HG03439 (cell line): ENCODE measurements around the gene NTRK2.

Experiments
- ATAC-seq: cut with Tn5 transposase; IDR thresholded peaks from one replicate; pipeline ENCODE4 v1.9.1; 2021; ENCODE audit warnings: mild to moderate bottlenecking, moderate library complexity; ENCODE audit not compliant: unreplicated experiment

Gene NTRK2

DNA sequence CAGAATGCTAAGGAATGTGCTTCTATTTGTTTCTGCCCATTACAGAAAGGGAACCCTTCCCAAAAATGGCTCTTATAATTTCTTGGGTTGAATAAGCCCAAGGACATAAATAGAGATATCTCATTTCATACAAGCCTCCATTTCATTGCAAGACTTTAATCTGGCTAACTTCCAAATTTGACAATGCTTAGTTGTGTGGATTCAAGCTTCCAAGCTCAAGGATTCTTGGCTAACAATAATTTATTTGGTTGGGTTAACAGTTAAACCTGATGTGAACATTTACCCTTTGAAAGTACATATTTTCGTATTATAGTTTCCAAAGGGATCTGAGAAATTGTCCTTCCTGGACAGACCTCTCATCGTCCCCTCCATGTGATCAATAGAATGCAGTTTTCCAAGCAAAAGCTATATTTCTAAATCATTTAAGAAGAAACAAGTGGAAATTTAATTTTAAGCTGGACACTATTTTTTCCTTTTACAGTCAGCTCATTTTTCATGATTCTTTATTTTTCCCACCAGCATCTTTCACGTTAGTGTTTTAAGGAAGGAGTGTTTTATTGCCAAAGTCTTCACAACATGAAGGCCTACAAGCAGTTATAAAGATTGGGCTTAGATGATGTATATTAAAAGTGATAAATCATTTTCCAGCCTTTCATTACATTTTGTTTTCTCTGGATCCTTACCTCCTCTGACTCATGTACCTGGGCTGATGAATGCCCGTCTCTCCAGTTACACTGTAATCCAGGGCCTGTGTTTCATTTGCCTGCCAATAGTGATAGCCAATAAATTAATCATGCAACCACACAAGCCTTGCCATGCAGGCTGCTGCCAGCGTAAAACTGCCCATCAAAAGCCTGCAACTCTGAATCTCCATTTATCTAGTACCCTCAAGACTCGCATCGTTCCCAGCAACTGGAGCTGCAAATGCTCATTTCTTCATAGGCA lies 176.7 kb downstream of the NTRK2 start:
- ATAC-seq, result no peak

DNA sequence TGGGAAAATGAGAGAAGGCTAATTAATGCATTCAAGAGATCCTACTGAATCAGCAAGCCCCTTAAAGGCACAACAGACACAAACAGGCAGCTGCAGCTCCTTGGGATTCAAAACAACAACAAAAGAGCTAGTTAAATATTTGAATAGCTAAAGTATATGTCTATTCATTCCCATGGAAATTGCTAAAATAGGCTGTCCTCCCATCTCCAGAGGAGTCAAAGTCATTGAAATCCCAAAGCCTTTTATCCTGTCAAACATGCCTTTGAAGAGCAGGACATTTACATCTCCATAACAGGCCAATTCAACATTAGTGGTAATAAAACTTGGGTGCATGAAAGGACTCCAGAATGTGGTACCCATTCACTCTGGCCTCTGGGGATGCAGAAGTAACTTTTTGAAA lies 177.4 kb downstream of the NTRK2 start:
- ATAC-seq, result no peak

DNA sequence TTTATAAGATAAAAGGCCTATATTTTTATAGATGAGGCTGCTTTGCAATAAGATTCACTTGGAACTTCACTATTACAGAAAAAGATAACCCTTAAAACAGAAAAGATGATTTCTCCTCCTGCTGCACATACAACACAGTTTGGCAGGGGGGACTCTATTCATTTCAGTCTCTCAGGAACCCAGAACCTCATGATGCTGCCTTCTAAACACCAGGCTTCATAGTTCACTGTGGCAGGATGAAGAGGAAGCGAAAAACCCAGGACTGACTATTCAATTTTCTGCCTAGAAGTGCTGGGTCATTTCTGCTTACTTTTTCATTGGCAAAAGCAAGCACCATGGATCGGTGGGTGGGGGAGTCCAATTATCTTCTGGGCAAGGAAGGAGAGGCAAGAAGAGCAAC lies 179.5 kb downstream of the NTRK2 start:
- no peak for ATAC-seq

DNA sequence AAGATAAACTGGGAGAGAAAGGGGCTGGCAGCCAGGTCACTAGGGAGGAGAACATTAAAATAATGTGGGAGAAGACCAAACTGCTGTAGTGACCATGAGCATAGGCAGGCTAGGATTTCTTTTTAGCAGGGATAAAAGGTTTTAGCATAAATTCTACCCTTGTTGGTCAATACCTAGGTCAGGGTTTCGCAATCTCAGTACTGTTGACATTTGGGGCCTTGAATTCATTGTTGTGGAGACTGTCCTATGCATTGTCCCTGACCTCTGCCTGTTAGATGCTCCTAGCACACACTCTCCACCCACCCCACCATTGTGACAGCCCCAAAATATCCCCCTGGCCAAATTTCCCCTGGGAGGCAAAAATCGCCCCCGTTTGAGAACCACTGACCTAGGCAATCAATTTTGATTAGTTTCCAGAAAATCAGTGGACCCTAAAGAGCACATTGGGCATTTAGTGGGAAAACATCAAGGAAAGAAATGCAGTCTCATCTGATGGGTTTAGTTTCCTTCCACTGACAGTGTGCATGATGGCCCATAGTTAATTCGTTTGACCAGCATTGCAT lies 181.4 kb downstream of the NTRK2 start:
- ATAC-seq, result no peak

GRCh38 chr9:84851935-84852585 lies 182.5 kb downstream of the NTRK2 start:
- ATAC-seq, result no peak

- ATAC-seq, result no peak
Measured at GRCh38 chr9:84852617-84853301, 183.2 kb downstream of the NTRK2 start.

DNA sequence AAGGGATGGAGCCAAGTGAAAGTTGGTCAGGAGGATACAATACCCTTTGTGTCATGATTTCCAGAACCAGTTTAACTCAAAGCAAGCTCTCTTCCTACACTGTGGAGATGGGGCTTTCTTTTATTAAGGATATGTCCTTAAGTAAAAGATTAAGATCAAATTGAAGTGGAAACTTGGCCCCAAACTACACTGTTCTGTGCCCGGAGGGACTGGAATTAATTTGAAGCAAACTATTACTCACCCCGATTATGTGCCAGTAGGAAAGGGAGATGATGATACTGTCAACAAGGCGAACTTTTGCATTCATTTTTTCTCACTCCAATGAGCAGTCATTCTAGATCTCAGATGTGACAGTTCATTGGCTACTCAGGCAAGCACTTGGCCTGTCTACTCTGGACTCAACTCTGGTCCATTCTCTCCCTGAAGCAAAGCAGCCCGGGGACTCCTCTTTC lies 186.7 kb downstream of the NTRK2 start:
- ATAC-seq, result no peak

GRCh38 chr9:84857211-84857610 lies 187.7 kb downstream of the NTRK2 start:
- no peak for ATAC-seq

- ATAC-seq, result no peak
Measured at GRCh38 chr9:84858364-84858763, 188.8 kb downstream of the NTRK2 start.

GRCh38 chr9:84860249-84861115 lies 191.0 kb downstream of the NTRK2 start:
- no peak for ATAC-seq

DNA sequence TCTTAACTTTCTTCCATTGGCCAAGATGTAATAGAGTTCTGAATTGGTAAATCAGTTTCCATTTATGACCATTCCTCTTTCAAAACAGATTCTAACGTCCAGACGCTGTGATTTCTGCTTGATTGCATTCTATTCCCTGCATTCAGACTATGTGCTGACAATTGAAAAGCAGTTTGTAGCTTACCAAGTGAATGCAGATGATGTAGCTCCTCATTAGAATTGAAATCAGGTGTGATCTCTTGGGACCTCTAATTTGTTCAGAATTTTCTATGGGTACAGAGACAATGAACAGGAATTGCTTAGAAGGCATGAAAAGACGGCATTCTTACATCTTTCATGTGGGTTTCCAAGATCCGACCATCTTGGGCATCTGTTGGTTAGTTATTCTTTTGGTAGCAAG lies 191.9 kb downstream of the NTRK2 start:
- ATAC-seq, result no peak

DNA sequence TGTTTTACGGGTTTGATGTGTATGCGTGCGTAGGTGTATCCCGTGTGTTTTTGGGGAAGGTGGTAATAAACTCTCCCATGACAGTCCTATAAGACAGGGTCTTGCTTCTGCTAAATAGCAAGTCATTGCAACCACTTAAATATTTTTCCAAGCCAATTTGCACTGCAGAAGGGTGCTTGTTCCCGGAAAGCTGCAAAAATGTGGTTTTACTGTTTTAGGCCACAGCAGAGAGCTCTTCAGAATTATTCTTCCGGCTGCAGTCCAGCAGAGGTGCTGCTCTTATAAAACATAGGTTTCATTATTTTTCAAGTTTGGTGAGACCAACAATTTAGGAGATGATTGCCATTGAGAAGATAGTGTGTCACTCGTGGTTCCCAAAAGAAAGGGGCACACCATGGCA lies 192.8 kb downstream of the NTRK2 start:
- no peak for ATAC-seq

GRCh38 chr9:84862810-84863287 lies 193.3 kb downstream of the NTRK2 start:
- ATAC-seq, result no peak

DNA sequence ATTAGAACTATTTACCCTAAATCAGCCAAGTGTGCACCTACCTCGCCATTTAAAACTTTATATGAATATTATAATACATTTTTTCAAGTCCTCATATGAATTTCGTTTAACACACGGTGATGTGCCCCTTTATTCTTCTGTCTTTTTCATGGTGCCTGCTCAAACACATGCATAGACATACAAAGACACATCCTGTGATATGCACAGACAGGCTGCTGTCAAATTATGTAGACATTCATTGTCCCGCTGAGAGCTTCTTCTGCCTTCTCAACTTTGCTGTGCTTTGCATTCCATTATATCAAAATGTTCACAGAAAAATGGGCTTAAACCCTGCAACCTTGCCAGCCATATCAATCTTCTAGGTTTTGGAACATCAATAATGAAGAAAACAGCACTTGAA lies 193.8 kb downstream of the NTRK2 start:
- ATAC-seq, result no peak

- ATAC-seq, result no peak
Measured at GRCh38 chr9:84866396-84867175, 197.1 kb downstream of the NTRK2 start.

DNA sequence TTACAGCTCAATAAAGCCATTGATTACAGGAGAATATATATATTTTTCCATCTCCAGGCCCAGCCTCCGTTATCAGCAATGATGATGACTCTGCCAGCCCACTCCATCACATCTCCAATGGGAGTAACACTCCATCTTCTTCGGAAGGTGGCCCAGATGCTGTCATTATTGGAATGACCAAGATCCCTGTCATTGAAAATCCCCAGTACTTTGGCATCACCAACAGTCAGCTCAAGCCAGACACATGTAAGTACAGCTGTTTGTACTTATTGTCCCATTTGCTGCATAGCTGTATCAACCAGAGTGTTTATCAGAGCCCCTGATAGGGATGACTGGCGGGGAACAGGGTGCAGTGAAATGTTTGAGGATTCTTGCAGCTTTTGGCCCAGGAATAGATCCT lies 197.7 kb downstream of the NTRK2 start:
- no peak for ATAC-seq

- no peak for ATAC-seq
Measured at GRCh38 chr9:84869091-84869490, 199.6 kb downstream of the NTRK2 start.

GRCh38 chr9:84871983-84872382 lies 202.5 kb downstream of the NTRK2 start:
- no peak for ATAC-seq

DNA sequence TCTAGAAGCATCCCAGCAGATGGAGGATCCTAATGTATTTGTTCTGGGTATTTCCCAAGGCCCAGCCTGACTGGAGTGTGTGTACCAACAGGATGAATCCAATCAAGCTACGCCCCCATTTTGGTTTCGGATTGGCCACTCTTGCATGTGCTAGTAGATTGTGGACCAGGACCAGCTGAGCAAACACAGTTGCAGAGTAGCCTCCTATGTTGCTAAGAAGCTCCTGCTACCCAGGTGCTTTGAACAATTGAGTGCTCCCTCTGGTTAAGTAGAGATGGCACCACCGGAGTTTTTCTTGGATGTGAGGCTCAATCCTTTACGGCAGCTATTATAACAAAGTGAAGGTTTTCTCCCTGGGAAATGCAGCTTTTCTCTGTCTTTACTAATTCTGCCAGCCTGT lies 204.5 kb downstream of the NTRK2 start:
- no peak for ATAC-seq
